MM.1S (cell line): Measurements from ENCODE around the gene PDK4.

Experiments
- DNase-seq: peaks from one replicate; pipeline ENCODE4 v3.0.0-alpha.2; 2015
- H2AFZ ChIP-seq: fragments of 300-600 bp; sonication (generic); 2 replicates; pipeline ENCODE4 v1.6.0; 2016; ENCODE audit warnings: antibody characterized with exemption, low read length
- H3F3A ChIP-seq: fragments of 300-600 bp; sonication (generic); 2 replicates; pipeline ENCODE4 v1.6.1; 2016; ENCODE audit warnings: mild to moderate bottlenecking, antibody characterized with exemption, low read length, moderate library complexity, mixed read lengths; ENCODE audit not compliant: insufficient read depth
- H3K27ac ChIP-seq: fragments of 300-600 bp; sonication (generic); 2 replicates; pipeline ENCODE4 v1.5.1; 2016; ENCODE audit warnings: mild to moderate bottlenecking, low read length
- H3K27me3 ChIP-seq: fragments of 300-600 bp; sonication (generic); replicated peaks from 2 replicates; pipeline ENCODE4 v1.6.0; 2016; ENCODE audit warnings: low read length; ENCODE audit not compliant: insufficient read depth
- H3K36me3 ChIP-seq: fragments of 300-600 bp; sonication (generic); replicated peaks from 2 replicates; pipeline ENCODE4 v1.6.1; 2016; ENCODE audit warnings: mild to moderate bottlenecking, low read length, mixed read lengths; ENCODE audit not compliant: insufficient read depth
- H3K4me1 ChIP-seq: fragments of 300-600 bp; sonication (generic); 2 replicates; pipeline ENCODE4 v1.6.1; 2016; ENCODE audit warnings: low read length, mixed read lengths
- H3K4me2 ChIP-seq: fragments of 300-600 bp; sonication (generic); 2 replicates; pipeline ENCODE4 v1.6.0; 2016; ENCODE audit warnings: low read depth, low read length
- H3K4me3 ChIP-seq: fragments of 300-600 bp; sonication (generic); 2 replicates; pipeline ENCODE4 v1.5.1; 2016; ENCODE audit warnings: low read length, mixed read lengths
- H3K79me2 ChIP-seq: fragments of 300-600 bp; sonication (generic); 2 replicates; pipeline ENCODE4 v1.6.1; 2016; ENCODE audit warnings: mixed run types, low read length, mixed read lengths
- H3K9ac ChIP-seq: fragments of 300-600 bp; sonication (generic); 2 replicates; pipeline ENCODE4 v1.6.1; 2016; ENCODE audit warnings: low read length, mixed read lengths
- H3K9me2 ChIP-seq: fragments of 300-600 bp; sonication (generic); replicated peaks from 2 replicates; pipeline ENCODE4 v1.6.1; 2016; ENCODE audit warnings: mild to moderate bottlenecking, low read length, mixed read lengths; ENCODE audit not compliant: insufficient read depth
- H3K9me3 ChIP-seq: fragments of 300-600 bp; sonication (generic); replicated peaks from 2 replicates; pipeline ENCODE4 v1.6.1; 2016; ENCODE audit warnings: mild to moderate bottlenecking, low read length, mixed read lengths; ENCODE audit not compliant: insufficient read depth
- H4K20me1 ChIP-seq: fragments of 300-600 bp; sonication (generic); 2 replicates; pipeline ENCODE4 v1.6.1; 2016; ENCODE audit warnings: mild to moderate bottlenecking, low read length, moderate library complexity, mixed read lengths; ENCODE audit not compliant: insufficient read depth
- EZH2 ChIP-seq: fragments of 300-600 bp; sonication (generic); optimal IDR thresholded peaks from 2 replicates; pipeline ENCODE3; 2017; ENCODE audit warnings: low read depth, mild to moderate bottlenecking, antibody characterized with exemption, low read length, mixed read lengths
- EZH2phosphoT487 ChIP-seq: fragments of 300-600 bp; sonication (generic); IDR thresholded peaks from 2 replicates; pipeline ENCODE4 v1.6.1; 2018; ENCODE audit warnings: antibody characterized with exemption, low read length
- TF ChIP-seq, protein P1 (sequence below): fragments of 300-600 bp; sonication (generic); IDR thresholded peaks from 2 replicates; pipeline ENCODE4 v1.5.1; 2016; ENCODE audit warnings: antibody characterized with exemption, low read length, mixed read lengths

PDK4 gene

DNA sequence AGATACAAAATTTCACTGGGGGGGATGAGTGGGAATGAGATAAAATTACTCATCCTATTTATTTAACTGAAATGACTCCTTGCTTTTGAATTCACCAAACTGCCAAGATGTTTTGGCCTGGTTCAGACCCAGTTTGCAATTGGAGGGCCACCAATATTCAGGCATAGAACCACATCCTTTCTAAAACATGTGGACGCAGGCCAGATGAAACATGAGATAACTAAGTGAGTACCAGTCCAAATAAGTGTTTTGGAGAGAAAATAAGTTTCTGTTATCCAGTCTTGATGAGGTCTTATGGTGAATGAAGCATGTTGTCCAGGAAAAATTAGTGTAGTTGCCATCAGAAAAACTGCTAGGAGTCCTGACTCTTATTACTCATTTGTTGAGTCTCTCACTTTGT, 36.3 kb upstream of the PDK4 start:
- H3F3A ChIP-seq: no peaks in the 10 kb centered on the region
- no peak for DNase-seq
- no peak overlapping the region for H3K4me2 ChIP-seq
- H2AFZ ChIP-seq: no peak overlapping the region
- no peak overlapping the region for H3K27ac ChIP-seq
- no peaks in the 10 kb centered on the region for H3K79me2 ChIP-seq
- H3K4me1 ChIP-seq: no peaks in the 10 kb centered on the region
- H4K20me1 ChIP-seq: no peaks in the 10 kb centered on the region
- H3K9ac ChIP-seq: no peak overlapping the region
- no peaks in the 10 kb centered on the region for H3K9me2 ChIP-seq
- H3K9me3 ChIP-seq: no peaks in the 10 kb centered on the region
- no peak for TF ChIP-seq EZH2
- TF ChIP-seq EZH2phosphoT487: no peak
- TF ChIP-seq, protein P1, sequence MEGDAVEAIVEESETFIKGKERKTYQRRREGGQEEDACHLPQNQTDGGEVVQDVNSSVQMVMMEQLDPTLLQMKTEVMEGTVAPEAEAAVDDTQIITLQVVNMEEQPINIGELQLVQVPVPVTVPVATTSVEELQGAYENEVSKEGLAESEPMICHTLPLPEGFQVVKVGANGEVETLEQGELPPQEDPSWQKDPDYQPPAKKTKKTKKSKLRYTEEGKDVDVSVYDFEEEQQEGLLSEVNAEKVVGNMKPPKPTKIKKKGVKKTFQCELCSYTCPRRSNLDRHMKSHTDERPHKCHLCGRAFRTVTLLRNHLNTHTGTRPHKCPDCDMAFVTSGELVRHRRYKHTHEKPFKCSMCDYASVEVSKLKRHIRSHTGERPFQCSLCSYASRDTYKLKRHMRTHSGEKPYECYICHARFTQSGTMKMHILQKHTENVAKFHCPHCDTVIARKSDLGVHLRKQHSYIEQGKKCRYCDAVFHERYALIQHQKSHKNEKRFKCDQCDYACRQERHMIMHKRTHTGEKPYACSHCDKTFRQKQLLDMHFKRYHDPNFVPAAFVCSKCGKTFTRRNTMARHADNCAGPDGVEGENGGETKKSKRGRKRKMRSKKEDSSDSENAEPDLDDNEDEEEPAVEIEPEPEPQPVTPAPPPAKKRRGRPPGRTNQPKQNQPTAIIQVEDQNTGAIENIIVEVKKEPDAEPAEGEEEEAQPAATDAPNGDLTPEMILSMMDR: no peak
- no peaks in the 10 kb centered on the region for H3K36me3 ChIP-seq
- H3K27me3 ChIP-seq: no peaks in the 10 kb centered on the region
- no peak overlapping the region for H3K4me3 ChIP-seq

DNA sequence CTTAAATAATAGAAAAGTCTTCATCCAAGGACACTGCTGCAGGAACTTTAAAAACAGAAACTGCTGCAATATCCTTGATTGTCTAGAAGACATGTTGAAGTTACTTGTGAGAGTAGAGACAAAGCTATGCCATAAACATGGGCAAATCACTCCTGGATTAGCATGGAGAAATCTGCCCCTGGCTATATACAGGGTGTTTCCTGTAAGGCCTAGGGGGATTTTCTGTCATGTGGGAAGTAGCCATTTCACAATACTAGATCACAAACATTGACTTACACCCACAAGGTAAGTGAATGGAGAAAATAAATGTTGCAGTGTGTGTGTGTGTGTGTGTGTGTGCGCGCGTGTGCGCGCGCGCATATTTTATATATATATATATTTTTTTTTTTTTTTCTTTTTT, 35.2 kb upstream of the PDK4 start:
- Histone ChIP-seq H3F3A (no peaks in the 10 kb centered on the region), H3K9me2 (no peaks in the 10 kb centered on the region), H3K4me3 (no peak overlapping the region), H3K79me2 (no peaks in the 10 kb centered on the region), H2AFZ (no peak overlapping the region), H3K27me3 (no peaks in the 10 kb centered on the region), H3K4me1 (no peaks in the 10 kb centered on the region), H3K4me2 (no peak overlapping the region), H4K20me1 (no peaks in the 10 kb centered on the region), H3K36me3 (no peaks in the 10 kb centered on the region), H3K9ac (no peak overlapping the region), H3K27ac (no peak overlapping the region), H3K9me3 (no peaks in the 10 kb centered on the region)
- no peak for DNase-seq
- no peak for TF ChIP-seq EZH2phosphoT487
- TF ChIP-seq, protein P1: no peak
- no peak for TF ChIP-seq EZH2

DNA sequence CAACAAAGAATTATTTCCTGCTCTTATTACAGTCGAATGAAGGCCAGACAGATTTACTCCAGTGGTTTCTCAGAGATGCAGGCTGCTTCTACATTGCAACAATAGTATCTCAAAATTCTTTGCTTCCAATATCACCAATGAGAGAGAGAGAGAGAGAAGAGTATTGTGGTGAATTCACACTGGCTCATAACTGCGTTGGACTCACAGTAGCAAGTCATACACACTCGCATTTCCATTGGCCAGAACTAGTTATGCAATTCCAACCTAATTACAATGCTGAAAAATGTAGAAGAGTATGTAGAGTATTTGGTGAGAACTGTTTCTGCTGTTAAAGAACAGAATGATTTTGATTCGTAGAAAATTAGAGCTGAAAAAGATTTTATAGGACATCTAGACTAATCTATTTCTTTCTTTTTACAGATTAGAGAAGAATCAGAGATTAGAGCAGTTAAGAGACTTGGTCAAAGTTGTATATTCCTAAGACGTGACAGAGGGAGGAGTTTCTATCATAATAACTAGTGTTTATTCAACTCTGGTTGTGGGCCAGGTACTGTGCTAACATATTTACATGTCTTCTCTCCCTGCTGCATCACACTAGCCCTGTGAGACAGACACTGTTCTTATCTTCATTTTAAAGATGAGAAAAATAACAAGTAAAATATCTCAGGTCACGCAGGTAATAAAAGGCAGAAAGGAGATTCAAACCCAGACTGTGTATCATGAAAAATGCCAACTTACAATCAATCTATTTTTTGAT, 34.6 kb upstream of the PDK4 start:
- H3K36me3 ChIP-seq: no peaks in the 10 kb centered on the region
- TF ChIP-seq, protein P1: no peak
- no peak for TF ChIP-seq EZH2phosphoT487
- no peak for TF ChIP-seq EZH2

More for the DNA sequence above, 34.6 kb upstream of the PDK4 start:
- no peaks in the 10 kb centered on the region for H3F3A ChIP-seq
- no peak overlapping the region for H3K9ac ChIP-seq
- H3K4me3 ChIP-seq: no peak overlapping the region
- no peaks in the 10 kb centered on the region for H3K9me3 ChIP-seq
- DNase-seq: no peak
- H3K9me2 ChIP-seq: no peaks in the 10 kb centered on the region
- no peak overlapping the region for H3K27ac ChIP-seq
- H3K27me3 ChIP-seq: no peaks in the 10 kb centered on the region
- H4K20me1 ChIP-seq: no peaks in the 10 kb centered on the region
- H3K4me2 ChIP-seq: no peak overlapping the region
- H3K4me1 ChIP-seq: no peaks in the 10 kb centered on the region
- H2AFZ ChIP-seq: no peak overlapping the region
- H3K79me2 ChIP-seq: no peaks in the 10 kb centered on the region
